Panc1 (cell line): Measurements from ENCODE around the gene GDPD1. TPM values are rescaled to one million over a fixed set of nuclear protein-coding genes. Genes with fewer than 3 reads are reported as not detected.

ENCODE experiments used
- ATAC-seq: fragments of 200-7000 bp; cut with Tn5 transposase; 2 replicates; pipeline ENCODE4 v1.9.1; 2020; ENCODE audit warnings: mild to moderate bottlenecking, moderate library complexity
- Bru-seq: library from RNA; stranded (reverse); fragments of 400-500 nt; gene quantifications from one replicate; lab custom pipeline; 2021; lab: Mats Ljungman, UMichigan
- BruChase-seq, 2 experiments: library from RNA; stranded (reverse); fragments of 400-500 nt; gene quantifications; one replicate each; lab custom pipeline; 2021; lab: Mats Ljungman, UMichigan
- BruUV-seq: library from RNA; stranded (reverse); fragments of 400-500 nt; replicated peaks from 2 replicates; lab custom pipeline; 2021; lab: Mats Ljungman, UMichigan
- CTCF ChIA-PET: fragments of 300-600 bp; sonication (Branson Sonifier 250); formaldehyde crosslinking; loops from one replicate; lab custom pipeline; 2022; ENCODE audit warnings: antibody characterized with exemption; lab: Charles Lee
- POLR2A ChIA-PET: fragments of 300-600 bp; sonication (Branson Sonifier 250); formaldehyde crosslinking; loops from one replicate; lab custom pipeline; 2022; ENCODE audit warnings: antibody characterized with exemption; lab: Charles Lee
- DNase-seq: peaks from one replicate; pipeline ENCODE4 v3.0.0-alpha.2; 2010; ENCODE audit warnings: low read depth, low spot score
- H3K27ac ChIP-seq: 2 replicates; pipeline ENCODE4 v1.5.1; 2011; ENCODE audit warnings: mild to moderate bottlenecking, low read length, inconsistent platforms
- H3K27me3 ChIP-seq: fragments of 200-500 bp; sonication (Bioruptor generic); 2 replicates; pipeline ENCODE4 v1.6.0; 2014; ENCODE audit warnings: low read length, inconsistent platforms; ENCODE audit not compliant: control insufficient read depth, insufficient read depth
- H3K36me3 ChIP-seq: fragments of 200-500 bp; sonication (Bioruptor generic); 2 replicates; pipeline ENCODE4 v1.5.1; 2014; ENCODE audit warnings: inconsistent platforms, mild to moderate bottlenecking, low read length, moderate library complexity; ENCODE audit not compliant: control insufficient read depth, insufficient read depth
- H3K4me1 ChIP-seq: 2 replicates; pipeline ENCODE4 v1.5.1; 2011; ENCODE audit warnings: inconsistent platforms, mild to moderate bottlenecking, low read length, moderate library complexity; ENCODE audit not compliant: control insufficient read depth, insufficient read depth
- H3K4me3 ChIP-seq, 2 experiments: 2 replicates each; pipeline ENCODE4 v1.5.1; 2011 to 2012; ENCODE audit warnings: low read depth in 2 of 2, low read length in 2 of 2, mild to moderate bottlenecking in 2 of 2, inconsistent platforms in 1 of 2, moderate library complexity in 1 of 2
- H3K9me3 ChIP-seq: fragments of 200-500 bp; sonication (Bioruptor generic); 2 replicates; pipeline ENCODE4 v1.5.1; 2014; ENCODE audit warnings: low read depth, mild to moderate bottlenecking, inconsistent platforms, low read length, moderate library complexity; ENCODE audit not compliant: control insufficient read depth, insufficient read depth
- POLR2AphosphoS5 ChIP-seq: IDR thresholded peaks from 2 replicates; pipeline ENCODE4 v1.6.1; 2012; ENCODE audit warnings: mild to moderate bottlenecking, low read depth, low read length, moderate library complexity
- SIN3A ChIP-seq: IDR thresholded peaks from 2 replicates; pipeline ENCODE4 v1.6.1; 2012; ENCODE audit warnings: low read depth, mild to moderate bottlenecking, low read length, moderate library complexity, borderline replicate concordance; ENCODE audit not compliant: insufficient read depth
- TCF7L2 ChIP-seq: IDR thresholded peaks from 2 replicates; pipeline ENCODE4 v1.6.1; 2011; ENCODE audit warnings: mild to moderate bottlenecking, low read depth, low read length, inconsistent platforms
- in situ Hi-C: cut with HindIII; loops from 2 replicates; pipeline ENCODE4 v1.10.0; 2016; ENCODE audit warnings: low sequenced_read_pairs, low pct_unique_long_range_greater_than_20kb
- intact Hi-C: fragments of 100-400 bp; cut with micrococcal nuclease; formaldehyde crosslinking; loops from one replicate; pipeline ENCODE4 v1.10.0; 2022; ENCODE audit not compliant: unreplicated experiment
- long read RNA-seq: library from polyadenylated mRNA; unstranded; transcript quantifications from one replicate; pipeline ENCODE4 v2.0.0, GENCODE V29; 2021; ENCODE audit not compliant: unreplicated experiment
- polyA plus RNA-seq: library from polyadenylated mRNA; unstranded; fragments of >200 nt; gene quantifications from one replicate; pipeline ENCODE4 v1.2.1, GENCODE V29; 2012; ENCODE audit warnings: missing spikeins; ENCODE audit not compliant: insufficient read length
- total RNA-seq: library from RNA; stranded (reverse); gene quantifications from one replicate; pipeline ENCODE4 v1.2.1, GENCODE V29; 2021; ENCODE audit not compliant: unreplicated experiment
- TF ChIP-seq, protein P1 (sequence below), 2 experiments: IDR thresholded peaks; 2 replicates each; pipeline ENCODE4 v1.6.1; 2011 to 2012; ENCODE audit warnings: low read depth in 2 of 2, control low read depth in 1 of 2, low read length in 1 of 2, mild to moderate bottlenecking in 1 of 2, moderate library complexity in 1 of 2; ENCODE audit not compliant: insufficient read depth in 1 of 2
- TF ChIP-seq, protein P2 (sequence below): fragments of 450-650 bp; IDR thresholded peaks from 2 replicates; pipeline ENCODE4 v1.5.1; 2017; ENCODE audit warnings: mild to moderate bottlenecking

GDPD1 gene
- total RNA-seq (0.26 TPM), Bru-seq, nascent RNA (percentile 21 among the genes with signal in this experiment), BruChase-seq, experiment 1, labeled RNA remaining after a 2-hour chase (percentile 20 among the genes with signal in this experiment), BruChase-seq, experiment 2, labeled RNA remaining after a 6-hour chase (percentile 18 among the genes with signal in this experiment)
- 0.97 TPM for polyA plus RNA-seq
- long read RNA-seq, partial matches to known transcripts = 0 of 1 reads
- long read RNA-seq, other reads (novel, unspliced or antisense) = 1 of 1 reads

- TF ChIP-seq TCF7L2 = peak; percentile 75
- TF ChIP-seq, protein P1, sequence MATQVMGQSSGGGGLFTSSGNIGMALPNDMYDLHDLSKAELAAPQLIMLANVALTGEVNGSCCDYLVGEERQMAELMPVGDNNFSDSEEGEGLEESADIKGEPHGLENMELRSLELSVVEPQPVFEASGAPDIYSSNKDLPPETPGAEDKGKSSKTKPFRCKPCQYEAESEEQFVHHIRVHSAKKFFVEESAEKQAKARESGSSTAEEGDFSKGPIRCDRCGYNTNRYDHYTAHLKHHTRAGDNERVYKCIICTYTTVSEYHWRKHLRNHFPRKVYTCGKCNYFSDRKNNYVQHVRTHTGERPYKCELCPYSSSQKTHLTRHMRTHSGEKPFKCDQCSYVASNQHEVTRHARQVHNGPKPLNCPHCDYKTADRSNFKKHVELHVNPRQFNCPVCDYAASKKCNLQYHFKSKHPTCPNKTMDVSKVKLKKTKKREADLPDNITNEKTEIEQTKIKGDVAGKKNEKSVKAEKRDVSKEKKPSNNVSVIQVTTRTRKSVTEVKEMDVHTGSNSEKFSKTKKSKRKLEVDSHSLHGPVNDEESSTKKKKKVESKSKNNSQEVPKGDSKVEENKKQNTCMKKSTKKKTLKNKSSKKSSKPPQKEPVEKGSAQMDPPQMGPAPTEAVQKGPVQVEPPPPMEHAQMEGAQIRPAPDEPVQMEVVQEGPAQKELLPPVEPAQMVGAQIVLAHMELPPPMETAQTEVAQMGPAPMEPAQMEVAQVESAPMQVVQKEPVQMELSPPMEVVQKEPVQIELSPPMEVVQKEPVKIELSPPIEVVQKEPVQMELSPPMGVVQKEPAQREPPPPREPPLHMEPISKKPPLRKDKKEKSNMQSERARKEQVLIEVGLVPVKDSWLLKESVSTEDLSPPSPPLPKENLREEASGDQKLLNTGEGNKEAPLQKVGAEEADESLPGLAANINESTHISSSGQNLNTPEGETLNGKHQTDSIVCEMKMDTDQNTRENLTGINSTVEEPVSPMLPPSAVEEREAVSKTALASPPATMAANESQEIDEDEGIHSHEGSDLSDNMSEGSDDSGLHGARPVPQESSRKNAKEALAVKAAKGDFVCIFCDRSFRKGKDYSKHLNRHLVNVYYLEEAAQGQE (IDR thresholded peaks at IDR 0.05; ENCODE audit: insufficient read depth in 1 of 2, low read depth in 2 of 2, low read length in 1 of 2) = no peak
- TF ChIP-seq, protein P2, sequence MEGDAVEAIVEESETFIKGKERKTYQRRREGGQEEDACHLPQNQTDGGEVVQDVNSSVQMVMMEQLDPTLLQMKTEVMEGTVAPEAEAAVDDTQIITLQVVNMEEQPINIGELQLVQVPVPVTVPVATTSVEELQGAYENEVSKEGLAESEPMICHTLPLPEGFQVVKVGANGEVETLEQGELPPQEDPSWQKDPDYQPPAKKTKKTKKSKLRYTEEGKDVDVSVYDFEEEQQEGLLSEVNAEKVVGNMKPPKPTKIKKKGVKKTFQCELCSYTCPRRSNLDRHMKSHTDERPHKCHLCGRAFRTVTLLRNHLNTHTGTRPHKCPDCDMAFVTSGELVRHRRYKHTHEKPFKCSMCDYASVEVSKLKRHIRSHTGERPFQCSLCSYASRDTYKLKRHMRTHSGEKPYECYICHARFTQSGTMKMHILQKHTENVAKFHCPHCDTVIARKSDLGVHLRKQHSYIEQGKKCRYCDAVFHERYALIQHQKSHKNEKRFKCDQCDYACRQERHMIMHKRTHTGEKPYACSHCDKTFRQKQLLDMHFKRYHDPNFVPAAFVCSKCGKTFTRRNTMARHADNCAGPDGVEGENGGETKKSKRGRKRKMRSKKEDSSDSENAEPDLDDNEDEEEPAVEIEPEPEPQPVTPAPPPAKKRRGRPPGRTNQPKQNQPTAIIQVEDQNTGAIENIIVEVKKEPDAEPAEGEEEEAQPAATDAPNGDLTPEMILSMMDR = peak; percentile 86
- no peak for TF ChIP-seq SIN3A
- no peak for TF ChIP-seq POLR2AphosphoS5
- Histone ChIP-seq H3K4me3 (peak within 1 kb of the TSS; percentile 73 to 94), H3K27ac (peak within 1 kb of the TSS; percentile 79), H3K9me3 (no peaks in the 10 kb centered on the region), H3K27me3 (no peaks in the 10 kb centered on the region), H3K4me1 (no peaks in the 10 kb centered on the region), H3K36me3 (no peaks in the 10 kb centered on the region; the same call in 1 of the 2 replicates)
- ChIA-PET CTCF (interaction anchor here (0.6 to 1.0 kb wide), 3 partner anchors 91 to 445 kb away, joined by 3 to 7 read pairs (median 4); no protein-coding TSS in a partner anchor), POLR2A (no interaction called here)
- peak; percentile 99 for ATAC-seq
- in situ Hi-C loops = no loop called here
- DNase-seq = peak; percentile 28
- intact Hi-C loops = no loop called here
- no TSS peak for BruUV-seq
Measured at GRCh38 chr17:59220328-59221158, at the start of gene GDPD1. TSS of gene GDPD1 (plus strand) at chr17:59220511. CDS start at chr17:59220610, 99 bp downstream.

- no peak for ATAC-seq
- in situ Hi-C loops = no loop called here
- H3K36me3 ChIP-seq = peaks cover 8% of the 10 kb centered on the region
Measured at GRCh38 chr17:59172436-59173004, 47.8 kb upstream of the GDPD1 start.

More at GRCh38 chr17:59172436-59173004, 47.8 kb upstream of the GDPD1 start:
- ChIA-PET POLR2A (no interaction called here), CTCF (no interaction called here)
- intact Hi-C loops = no loop called here
- no peaks in the 10 kb centered on the region for H3K27me3 ChIP-seq
- H3K27ac ChIP-seq = no peak overlapping the region
- no peaks in the 10 kb centered on the region for H3K4me1 ChIP-seq
- H3K9me3 ChIP-seq = no peaks in the 10 kb centered on the region
- no TSS peak for BruUV-seq
- DNase-seq = no peak
- TF ChIP-seq, protein P2 = no peak
- TF ChIP-seq, protein P1 (IDR thresholded peaks at IDR 0.05; ENCODE audit: insufficient read depth in 1 of 2, low read depth in 2 of 2, low read length in 1 of 2) = no peak
- TF ChIP-seq SIN3A = no peak
- TF ChIP-seq POLR2AphosphoS5 = no peak
- no peak for TF ChIP-seq TCF7L2
- no peak overlapping the region for H3K4me3 ChIP-seq
